ENCODE data around the gene FGD6. TPM values are rescaled to one million over a fixed set of nuclear protein-coding genes. Genes with fewer than 3 reads are reported as not detected.

Gene FGD6
- total RNA-seq, 1 donor from 2014 or later = 8.6 TPM

- Mint-ChIP-seq H3K4me1 (ENCODE audit: low read depth) (peaks cover 8% of the 10 kb centered on the region), H3K27ac (ENCODE audit: unreplicated experiment) (no peak overlapping the region), H3K4me3 (ENCODE audit: unreplicated experiment) (no peak overlapping the region), H3K36me3 (ENCODE audit: low read depth) (peaks cover 8% of the 10 kb centered on the region), H3K9me3 (ENCODE audit: low read depth) (no peaks in the 10 kb centered on the region), H3K27me3 (ENCODE audit: low read depth) (no peaks in the 10 kb centered on the region)
- no peak for DNase-seq (ENCODE audit: low spot score)
- TF ChIP-seq, protein P1, sequence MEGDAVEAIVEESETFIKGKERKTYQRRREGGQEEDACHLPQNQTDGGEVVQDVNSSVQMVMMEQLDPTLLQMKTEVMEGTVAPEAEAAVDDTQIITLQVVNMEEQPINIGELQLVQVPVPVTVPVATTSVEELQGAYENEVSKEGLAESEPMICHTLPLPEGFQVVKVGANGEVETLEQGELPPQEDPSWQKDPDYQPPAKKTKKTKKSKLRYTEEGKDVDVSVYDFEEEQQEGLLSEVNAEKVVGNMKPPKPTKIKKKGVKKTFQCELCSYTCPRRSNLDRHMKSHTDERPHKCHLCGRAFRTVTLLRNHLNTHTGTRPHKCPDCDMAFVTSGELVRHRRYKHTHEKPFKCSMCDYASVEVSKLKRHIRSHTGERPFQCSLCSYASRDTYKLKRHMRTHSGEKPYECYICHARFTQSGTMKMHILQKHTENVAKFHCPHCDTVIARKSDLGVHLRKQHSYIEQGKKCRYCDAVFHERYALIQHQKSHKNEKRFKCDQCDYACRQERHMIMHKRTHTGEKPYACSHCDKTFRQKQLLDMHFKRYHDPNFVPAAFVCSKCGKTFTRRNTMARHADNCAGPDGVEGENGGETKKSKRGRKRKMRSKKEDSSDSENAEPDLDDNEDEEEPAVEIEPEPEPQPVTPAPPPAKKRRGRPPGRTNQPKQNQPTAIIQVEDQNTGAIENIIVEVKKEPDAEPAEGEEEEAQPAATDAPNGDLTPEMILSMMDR (IDR thresholded peaks at IDR 0.05) = no peak
Observed at GRCh38 chr12:95150501-95150900, 66.8 kb downstream of the FGD6 start.

- DNase-seq (ENCODE audit: low spot score) = no peak
- H3K9me3 Mint-ChIP-seq (ENCODE audit: low read depth) = no peaks in the 10 kb centered on the region
- H3K27ac Mint-ChIP-seq (ENCODE audit: unreplicated experiment) = no peak overlapping the region
- no peak overlapping the region for H3K4me3 Mint-ChIP-seq (ENCODE audit: unreplicated experiment)
- peaks cover 7% of the 10 kb centered on the region for H3K36me3 Mint-ChIP-seq (ENCODE audit: low read depth)
- TF ChIP-seq, protein P1 (IDR thresholded peaks at IDR 0.05) = no peak
- H3K27me3 Mint-ChIP-seq (ENCODE audit: low read depth) = no peaks in the 10 kb centered on the region
- peaks cover 20% of the 10 kb centered on the region for H3K4me1 Mint-ChIP-seq (ENCODE audit: low read depth)
Observed at GRCh38 chr12:95147866-95148265, 69.4 kb downstream of the FGD6 start.

DNA sequence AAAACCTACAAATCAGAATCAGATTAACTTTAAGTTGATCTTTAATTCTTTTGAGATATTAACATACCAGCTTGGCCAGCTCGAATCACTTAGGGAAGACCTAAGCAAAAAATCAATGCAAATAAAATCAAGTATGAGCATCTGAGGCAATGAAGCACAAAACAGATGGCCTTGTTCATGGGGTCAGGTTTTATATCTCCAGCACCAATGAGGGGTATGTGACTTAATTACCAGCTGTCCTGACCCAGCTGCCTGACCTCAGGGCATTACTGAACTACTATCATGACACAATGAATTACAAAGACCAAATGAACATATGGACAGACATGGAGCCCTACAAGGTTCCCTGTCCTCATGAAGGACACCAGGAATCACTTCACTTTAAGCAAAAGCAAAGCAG lies 70.5 kb downstream of the FGD6 start:
- H3K36me3 Mint-ChIP-seq (ENCODE audit: low read depth) = peaks cover 6% of the 10 kb centered on the region
- H3K9me3 Mint-ChIP-seq (ENCODE audit: low read depth) = no peaks in the 10 kb centered on the region
- peaks cover 20% of the 10 kb centered on the region for H3K4me1 Mint-ChIP-seq (ENCODE audit: low read depth)
- TF ChIP-seq, protein P1 (IDR thresholded peaks at IDR 0.05) = no peak
- H3K27me3 Mint-ChIP-seq (ENCODE audit: low read depth) = no peaks in the 10 kb centered on the region
- H3K27ac Mint-ChIP-seq (ENCODE audit: unreplicated experiment) = no peak overlapping the region
- no peak overlapping the region for H3K4me3 Mint-ChIP-seq (ENCODE audit: unreplicated experiment)
- DNase-seq (ENCODE audit: low spot score) = no peak

DNA sequence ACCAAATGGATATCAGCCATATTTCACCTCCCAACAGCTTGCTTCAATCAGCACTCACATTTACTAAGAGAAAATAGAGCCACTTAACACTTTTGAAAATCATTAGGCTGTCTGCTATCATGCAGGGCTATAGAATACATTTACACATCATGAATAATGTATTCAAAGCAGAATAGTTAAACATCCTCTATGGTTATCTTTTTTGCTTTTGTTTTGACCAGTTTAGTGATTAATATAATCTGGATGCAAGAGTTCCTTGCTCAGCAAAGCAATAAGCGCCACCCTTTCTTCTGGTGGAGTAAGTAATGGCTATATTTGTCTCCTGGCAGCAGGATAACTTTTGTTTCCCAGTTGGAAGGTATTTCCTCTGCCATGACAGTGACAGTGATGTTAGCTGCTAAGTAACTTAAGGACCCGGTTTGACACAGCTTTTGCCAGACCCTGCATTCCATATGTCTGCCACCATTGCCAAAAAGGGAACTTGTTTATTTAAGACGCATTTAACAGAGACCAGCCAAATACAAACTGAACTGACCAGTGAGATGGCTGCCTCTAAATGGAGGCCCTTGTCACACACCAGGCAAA lies 73.6 kb downstream of the FGD6 start:
- H3K36me3 Mint-ChIP-seq (ENCODE audit: low read depth) = peaks cover 7% of the 10 kb centered on the region
- DNase-seq (ENCODE audit: low spot score) = no peak
- H3K27me3 Mint-ChIP-seq (ENCODE audit: low read depth) = no peaks in the 10 kb centered on the region
- H3K9me3 Mint-ChIP-seq (ENCODE audit: low read depth) = no peaks in the 10 kb centered on the region
- no peak overlapping the region for H3K4me3 Mint-ChIP-seq (ENCODE audit: unreplicated experiment)
- TF ChIP-seq, protein P1 (IDR thresholded peaks at IDR 0.05) = no peak
- H3K27ac Mint-ChIP-seq (ENCODE audit: unreplicated experiment) = no peak overlapping the region
- H3K4me1 Mint-ChIP-seq (ENCODE audit: low read depth) = peaks cover 20% of the 10 kb centered on the region

DNA sequence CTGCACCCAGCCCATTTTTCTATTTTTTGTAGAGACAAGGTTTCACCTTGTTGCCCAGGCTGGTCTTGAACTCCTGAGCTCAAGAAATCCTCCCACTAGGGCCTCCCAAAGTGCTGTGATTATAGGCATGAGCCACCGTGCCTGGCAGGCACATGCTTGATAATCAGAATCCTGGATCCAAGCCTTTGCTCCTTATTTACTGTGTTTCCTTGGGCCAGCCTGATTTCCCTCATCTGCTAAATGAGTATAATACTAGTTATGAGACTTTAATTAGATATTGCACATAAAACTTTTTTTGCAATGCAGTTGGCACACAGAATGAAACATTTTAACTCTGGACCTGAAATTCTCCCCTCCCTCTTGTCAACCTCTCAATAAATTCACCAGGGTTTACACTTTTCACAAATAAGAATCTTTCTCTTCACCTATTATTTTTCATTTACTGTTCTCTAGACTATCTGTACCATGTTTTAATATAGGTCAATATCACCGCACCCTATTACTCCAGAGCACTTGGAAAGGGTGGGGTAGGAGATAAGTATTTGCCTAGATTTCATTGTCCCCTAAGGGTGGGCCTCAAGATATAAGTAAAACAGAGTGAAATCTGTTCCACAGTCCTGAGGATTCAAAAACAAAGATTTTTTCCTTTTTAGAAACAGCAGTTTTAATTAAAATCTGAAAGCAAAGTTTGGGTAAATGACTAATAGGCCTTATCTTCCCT lies 74.7 kb downstream of the FGD6 start:
- no peaks in the 10 kb centered on the region for H3K27me3 Mint-ChIP-seq (ENCODE audit: low read depth)
- TF ChIP-seq, protein P1 (IDR thresholded peaks at IDR 0.05) = no peak
- DNase-seq (ENCODE audit: low spot score) = no peak
- no peaks in the 10 kb centered on the region for H3K9me3 Mint-ChIP-seq (ENCODE audit: low read depth)
- H3K36me3 Mint-ChIP-seq (ENCODE audit: low read depth) = peaks cover 12% of the 10 kb centered on the region
- no peak overlapping the region for H3K27ac Mint-ChIP-seq (ENCODE audit: unreplicated experiment)
- peaks cover 20% of the 10 kb centered on the region for H3K4me1 Mint-ChIP-seq (ENCODE audit: low read depth)
- no peak overlapping the region for H3K4me3 Mint-ChIP-seq (ENCODE audit: unreplicated experiment)
